Activated T-cell treated with anti-CD3 and anti-CD28 coated beads, Interleukin-2, amount 50 U/mL, for 48 hours (primary cell): ENCODE measurements around the gene HSP90AB1.

ENCODE experiments used
- DNase-seq, 2 experiments: peaks; one replicate each; pipeline ENCODE4 v3.0.0-alpha.2; 2020

Gene HSP90AB1

DNA sequence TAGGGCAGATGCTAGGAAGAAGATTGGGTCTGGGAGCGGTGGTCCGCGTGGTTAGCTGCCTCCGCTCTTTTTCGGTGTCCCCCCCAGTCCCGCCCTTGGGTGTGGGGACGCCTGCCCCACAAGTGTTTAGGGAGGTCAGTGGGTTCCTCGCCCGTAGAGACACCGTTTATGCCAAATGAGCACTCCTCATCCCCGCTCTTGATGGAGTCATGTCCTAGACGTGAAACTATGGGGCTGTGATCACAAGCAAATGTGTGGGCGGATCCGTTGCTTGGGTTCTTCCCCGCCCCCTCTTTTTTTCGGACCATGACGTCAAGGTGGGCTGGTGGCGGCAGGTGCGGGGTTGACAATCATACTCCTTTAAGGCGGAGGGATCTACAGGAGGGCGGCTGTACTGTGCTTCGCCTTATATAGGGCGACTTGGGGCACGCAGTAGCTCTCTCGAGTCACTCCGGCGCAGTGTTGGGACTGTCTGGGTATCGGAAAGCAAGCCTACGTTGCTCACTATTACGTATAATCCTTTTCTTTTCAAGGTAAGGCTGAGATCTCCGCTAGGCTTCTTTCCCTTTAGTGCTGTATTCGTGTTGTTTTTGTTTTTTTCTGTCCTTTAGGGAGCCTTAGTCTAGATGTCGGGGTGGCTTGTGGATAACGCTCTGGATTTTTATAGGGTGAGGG is at the start of gene HSP90AB1:
Gene HSP90AB1 (plus strand): TSS at position 439 of the 675 bp plus-strand sequence. CDS start 1,529 bp downstream, outside the sequence.
- peak; percentile 97 to 98 for DNase-seq

DNA sequence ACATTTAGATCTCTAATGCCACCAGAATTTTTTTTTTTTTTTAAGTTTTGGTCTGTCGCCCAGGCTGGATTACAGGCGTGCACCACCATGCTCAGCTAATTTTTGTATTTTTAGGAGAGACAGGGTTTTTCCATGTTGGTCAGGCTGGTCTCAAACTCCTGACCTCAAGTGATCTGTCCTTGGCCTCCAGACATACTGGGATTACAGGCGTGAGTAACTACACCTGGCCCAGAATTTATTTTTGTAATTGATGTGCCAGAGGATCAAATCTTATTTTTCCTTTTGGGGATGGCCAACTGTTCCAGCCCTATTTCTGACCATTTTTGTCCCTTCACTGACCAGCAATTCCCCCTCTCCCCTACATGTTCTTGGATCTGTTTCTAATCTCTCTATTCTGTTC is 48.2 kb upstream of the HSP90AB1 start:
- no peak for DNase-seq

DNA sequence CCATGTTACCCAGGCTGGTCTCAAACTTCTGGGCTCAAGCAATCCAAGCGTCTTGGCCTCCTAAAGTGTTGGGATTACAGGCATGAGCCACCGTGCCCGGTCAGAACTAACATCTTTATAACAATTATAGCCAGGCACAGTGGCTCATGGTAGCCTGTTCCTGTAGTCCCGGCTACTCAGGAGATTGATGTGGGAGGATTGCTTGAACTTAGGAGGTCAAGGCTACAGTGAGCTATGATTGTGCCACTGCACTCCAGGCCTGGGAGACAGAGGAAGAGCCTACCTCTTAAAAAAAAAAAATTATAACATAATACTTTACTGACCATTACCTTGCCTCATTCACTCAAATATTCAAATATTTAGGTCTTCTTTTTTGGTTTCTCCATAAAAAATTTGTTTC is 47.0 kb upstream of the HSP90AB1 start:
- no peak for DNase-seq

DNA sequence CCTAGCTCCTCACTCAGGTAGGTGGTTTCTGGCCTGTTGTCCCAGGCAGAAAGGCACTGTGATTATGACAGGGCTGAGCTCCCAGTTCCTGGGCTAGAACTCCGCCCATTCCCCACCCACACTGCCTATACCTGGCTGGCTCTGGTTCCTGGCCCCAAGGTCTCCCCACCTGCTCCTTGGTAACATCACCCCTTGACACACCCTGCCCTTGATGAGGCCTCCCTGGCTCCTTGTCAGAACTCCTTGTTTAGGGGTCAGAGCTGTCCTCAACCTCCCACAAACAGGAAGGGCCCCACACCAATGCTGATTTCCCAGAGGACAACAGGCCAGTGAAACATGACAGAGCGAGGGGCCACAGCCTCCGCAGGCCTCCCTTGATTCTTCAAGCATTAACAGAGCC is 45.7 kb upstream of the HSP90AB1 start:
- DNase-seq, result no peak

DNA sequence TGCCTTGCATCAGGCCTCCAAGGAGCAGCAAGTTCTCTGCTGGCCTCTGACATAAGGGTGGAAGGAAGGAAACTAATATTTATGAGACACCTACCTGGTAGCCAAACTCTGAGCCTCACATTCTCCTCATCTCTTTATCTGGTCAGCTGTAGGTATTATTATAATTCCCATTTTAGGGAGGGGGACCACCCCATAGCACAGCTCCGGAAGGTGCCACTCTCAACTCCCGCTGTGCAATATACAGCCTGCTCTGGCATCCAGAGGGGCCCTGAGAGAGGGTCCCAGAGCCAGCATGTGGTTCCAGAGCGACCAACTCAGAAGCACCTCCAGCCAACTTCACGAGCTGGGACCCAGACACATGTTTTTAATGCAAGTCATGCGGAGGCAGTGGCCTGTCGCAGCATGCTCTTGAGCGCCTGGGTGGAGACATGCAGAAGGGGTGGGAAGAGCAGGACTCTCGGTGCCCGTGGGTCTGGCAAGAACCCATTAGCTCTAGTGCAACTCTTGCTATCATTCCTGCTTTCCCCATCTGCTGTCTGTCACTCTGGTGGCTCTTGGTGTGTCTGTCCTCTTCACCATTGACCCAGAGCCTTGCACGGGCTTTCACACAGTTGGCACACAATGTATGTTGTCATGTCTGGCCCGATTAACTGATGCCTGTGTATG is 45.1 kb upstream of the HSP90AB1 start:
- no peak for DNase-seq

DNA sequence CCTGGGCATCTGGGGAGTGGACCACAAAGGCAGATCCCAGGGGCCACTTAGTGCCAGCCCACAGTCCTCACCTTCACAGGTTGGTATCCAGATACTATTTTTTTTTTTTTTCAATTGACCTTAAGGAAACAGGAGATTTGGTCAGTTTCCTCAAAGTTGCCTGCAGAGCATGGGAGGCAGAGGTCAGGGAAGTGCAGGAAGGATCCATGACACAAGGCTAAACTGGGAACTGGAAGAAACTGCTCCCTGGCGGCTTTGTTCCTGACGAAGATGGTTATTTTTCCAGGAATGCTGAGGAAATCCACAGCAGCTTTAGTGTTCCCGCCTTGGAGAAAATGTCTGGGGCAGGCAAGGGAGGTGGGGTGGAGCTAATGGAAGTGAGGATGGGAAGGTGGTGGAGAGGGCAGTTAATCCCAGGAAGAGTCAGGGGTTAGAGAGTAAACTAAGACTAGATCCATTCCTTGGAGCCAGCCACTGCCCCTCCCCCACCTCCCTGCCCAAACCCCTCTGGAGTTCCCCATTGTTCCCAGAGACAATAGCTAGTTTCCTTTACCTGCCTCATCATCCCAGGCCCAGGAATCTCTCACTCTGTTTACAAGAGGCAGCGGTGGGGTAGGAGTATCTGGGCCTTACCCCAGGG is 44.4 kb upstream of the HSP90AB1 start:
- no peak for DNase-seq

DNA sequence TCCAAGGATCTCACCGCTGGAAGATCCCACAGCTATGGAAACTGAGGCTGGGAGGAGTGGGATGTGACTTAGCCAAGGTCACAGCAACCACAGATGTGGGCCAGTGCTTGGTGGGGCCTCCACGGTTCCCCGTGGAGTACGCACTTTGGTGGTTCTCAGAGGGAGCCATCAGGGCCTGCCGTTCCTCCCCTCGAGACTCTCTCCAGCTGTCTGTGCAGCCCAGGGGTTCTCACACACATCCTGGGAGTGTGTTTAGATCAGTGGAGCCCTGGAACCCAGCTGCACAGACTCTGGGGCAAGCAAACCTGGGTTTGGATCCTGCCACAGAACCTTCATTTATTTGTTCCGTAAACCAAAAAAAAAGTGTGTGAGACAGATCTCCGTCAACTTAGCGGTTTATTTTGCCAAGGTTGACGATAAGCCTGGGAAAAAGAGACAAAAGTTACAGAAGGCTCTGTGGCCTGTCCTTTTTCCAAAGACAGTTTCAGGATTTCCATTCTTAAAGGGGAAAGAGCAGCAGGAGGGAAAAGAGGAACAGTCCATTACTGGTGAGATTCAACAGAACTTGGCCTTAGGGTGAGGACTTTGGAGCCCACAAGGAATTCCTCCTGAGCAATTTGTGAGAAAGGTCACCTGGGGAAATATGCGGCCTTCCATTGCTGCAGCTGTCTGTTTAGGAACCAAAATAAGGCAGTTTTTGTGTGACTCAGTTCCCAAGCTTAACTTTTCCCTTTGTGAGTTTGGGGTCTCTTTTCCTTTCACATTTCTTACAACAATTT is 43.7 kb upstream of the HSP90AB1 start:
- no peak for DNase-seq

DNA sequence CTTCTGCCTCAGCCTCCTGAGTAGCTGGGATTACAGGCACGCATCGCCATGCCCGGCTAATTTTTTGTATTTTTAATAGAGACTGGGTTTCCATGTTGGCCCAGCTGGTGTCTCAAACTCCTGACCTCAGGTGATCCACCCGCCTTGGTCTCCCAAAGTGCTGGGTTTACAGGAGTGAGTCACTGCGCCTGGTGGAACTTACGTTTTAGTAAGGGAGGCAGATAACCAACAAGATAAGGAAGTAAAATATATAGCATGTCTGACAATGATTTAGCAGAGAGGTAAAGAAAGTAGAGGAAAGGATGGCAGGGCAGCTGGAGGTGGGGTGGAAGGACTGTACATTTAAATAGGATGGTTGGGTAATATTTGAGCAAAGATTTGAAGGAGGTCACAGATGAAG is 42.9 kb upstream of the HSP90AB1 start:
- DNase-seq, result no peak

DNA sequence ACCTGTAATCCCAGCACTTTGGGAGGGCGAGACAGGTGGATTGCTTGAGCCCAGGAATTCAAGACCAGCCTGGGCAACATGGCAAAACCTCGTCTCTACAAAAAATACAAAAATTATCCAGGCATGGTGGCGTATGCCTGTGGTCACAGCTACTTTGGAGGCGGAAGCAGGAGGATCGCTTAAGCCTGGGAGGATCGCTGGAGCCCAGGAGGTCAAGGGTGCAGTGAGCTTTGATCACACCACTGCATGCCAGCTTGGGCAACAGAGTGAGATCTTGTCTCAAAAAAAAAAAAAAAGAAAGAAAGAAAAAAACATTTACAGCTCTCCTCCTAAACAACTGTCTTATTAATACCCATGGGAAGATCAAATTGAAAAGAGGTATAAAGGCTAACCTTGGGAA is 38.9 kb upstream of the HSP90AB1 start:
- no peak for DNase-seq

DNA sequence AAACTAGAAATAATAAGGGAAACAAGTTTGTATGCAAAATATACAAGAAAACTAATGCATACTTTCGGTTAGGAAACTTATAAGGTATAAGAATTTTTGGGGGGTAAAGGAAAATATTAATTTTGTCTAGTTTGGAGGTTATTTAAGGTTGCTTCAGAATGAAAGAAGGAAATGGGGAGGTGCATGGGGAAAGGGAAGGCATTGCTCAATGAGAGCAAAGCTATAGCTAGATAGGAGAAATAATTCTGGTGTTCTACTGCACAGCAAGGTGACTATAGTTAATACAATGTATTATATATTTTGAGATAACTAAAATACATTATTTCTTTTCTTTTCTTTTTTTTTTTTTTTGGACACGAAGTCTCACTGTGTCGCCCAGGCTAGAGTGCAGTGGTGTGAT is 35.6 kb upstream of the HSP90AB1 start:
- no peak for DNase-seq

DNA sequence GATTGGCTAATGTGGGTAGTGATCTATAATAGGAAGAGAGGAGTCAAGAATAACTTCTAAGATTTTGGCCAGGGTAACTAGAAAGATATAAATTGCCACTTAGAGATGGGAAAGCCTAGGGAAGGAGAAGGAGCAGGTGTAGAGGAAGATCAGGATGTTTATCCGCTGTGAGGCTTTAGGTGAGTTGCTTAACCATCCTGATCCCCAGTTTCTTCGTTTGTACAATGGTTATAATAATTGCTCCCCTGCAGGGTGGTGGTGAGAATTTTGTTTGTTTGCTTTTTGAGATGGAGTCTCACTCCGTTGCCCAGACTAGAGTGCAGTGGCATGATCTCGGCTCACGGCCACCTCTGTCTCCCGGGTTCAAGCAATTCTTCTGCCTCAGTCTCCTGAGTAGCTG is 32.6 kb upstream of the HSP90AB1 start:
- DNase-seq, result no peak

DNA sequence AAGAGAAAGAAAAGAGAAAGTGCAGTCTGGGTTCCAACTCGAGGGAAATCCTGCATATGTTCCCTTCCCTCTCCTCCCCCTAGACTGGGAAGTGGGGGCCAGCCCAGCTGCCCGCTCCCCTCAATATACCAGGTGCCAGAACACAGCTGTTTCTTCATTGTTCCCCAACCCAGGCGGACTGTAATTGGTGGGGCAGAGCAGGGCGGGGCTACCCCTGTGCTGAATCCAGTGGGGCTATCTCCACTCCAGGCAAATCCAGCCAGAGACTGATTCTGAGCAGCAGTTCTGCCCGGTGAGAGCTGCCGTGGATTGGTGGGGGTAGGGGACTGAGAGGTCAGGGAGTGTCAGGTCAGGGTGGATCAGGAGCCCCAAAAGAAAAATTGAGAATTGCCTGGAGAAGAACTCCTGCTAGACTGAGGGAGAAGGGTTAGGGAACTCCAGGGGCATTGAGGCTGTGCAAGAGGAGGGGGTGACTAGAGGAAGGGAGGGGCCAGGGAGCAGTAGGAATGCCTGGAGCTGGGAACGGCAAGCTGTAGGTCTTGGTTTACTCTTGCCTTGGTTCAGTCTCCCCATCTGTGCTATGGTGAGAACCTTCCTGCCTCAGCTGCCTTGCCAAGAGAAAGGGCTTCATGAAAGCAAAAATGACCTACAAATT is 30.1 kb upstream of the HSP90AB1 start, which contains the start of gene MYMX:
Gene MYMX (plus strand): TSS at position 250 of the 655 bp plus-strand sequence. CDS start 546 bp downstream, outside the sequence.
- no peak for DNase-seq

DNA sequence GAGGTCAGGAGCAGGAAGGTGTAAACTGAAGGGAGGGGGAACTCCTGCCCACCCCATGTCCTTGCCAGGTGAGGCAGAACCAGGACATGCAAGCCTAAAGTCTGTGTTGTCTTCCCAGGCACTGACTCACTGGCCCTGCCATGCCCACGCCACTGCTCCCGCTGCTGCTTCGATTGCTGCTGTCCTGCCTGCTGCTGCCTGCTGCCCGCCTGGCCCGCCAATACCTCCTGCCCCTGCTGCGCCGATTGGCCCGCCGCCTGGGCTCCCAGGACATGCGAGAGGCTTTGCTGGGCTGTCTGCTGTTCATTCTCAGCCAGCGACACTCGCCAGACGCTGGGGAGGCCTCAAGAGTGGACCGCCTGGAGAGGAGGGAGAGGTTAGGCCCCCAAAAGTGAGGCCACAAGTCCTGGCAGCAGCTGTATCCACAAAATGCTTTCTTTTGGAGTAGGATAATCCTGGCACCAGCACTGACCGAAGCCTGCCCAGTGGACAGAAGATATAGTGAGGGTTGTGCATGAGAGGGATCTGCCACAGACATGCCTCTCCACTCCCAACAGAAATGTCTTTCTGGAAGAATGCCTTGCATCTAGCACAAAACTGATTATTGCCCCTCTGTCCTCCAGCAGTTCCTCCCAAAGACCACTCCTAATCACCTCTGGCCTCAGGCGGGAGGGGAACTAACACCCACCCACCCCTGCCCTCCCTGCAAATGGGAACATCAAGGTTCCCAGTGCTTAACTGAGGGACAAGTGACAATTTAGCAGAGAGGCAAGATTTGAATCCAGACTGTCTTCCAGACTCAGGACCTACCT is 29.4 kb upstream of the HSP90AB1 start:
- DNase-seq, result no peak

DNA sequence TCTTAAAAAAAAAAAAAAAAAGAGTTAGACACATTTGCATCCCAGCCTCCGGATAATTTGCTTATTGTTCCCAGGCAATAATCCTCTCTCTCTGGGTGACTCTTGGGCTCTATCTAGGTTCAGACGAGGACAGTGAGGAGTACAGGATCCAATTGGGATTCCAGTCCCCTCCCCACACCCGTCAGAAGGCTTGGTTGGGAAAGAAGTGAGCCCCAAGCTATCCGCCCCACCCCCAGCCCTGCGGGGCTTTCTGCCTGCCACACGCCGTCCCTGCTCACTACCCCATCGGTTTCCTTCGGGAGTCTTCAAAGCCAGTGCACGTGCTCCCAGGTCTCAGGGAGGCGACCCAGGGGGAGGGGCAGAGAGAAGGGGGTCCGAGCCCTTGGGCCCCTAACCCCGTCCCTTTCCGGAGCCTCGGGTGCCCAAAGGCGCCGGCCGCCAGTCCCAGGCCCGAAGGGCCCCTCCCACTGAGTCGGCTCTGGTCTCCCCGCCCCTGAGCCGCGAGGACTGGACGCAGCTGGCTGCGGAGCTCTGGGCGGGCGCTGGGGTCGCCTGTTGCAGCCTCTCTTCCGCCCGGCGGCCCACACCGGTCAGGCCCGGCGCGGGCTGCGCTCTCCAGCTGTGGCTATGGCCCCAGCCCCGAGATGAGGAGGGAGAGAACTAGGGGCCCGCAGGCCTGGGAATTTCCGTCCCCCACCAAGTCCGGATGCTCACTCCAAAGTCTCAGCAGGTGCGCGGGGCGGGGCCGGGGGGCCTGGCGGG is 27.7 kb upstream of the HSP90AB1 start:
- DNase-seq, result peak; percentile 42 to 62

DNA sequence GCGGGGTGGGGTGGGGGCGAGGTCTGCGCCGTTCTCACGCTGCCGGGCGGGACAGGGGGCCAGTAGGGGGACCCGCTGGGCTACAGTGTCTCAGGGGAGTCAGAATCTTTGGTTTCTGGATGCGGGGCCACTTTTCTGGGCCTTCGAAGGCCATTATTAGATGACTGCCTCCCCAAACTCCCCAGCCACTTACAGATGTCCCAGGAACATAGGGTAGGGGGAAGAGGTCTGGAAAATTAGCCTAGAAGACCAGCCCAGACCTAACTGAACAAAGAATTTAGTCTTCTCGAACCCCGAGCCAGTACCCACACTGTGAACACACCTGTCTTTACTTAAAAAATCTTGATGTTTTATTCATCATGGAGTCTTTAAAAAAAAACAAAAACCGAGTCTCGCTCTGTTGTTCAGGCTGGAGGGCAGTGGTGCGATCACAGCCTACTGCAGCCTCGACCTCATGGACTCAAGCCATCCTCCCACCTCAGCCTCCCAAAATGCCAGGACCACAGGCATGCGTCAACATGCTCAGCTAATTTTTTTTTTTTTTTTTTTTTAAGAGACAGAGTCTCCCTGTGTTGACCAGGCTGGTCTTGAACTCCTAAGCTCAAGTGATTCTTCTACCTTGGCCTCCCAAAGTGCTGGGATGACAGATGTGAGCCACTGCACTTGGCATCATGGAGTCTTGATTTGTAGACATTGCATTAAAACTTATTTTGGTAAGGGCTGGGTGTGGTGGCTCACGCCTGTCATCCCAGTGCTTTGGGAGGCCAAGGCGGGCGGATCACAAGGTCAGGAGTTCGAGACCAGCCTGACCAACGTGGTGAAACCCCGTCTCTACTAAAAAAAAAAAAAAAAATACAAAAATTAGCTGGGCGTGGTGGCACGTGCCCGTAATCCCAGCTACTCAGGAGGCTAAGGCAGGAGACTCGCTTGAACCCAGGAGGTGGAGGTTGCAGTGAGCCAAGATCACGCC is 26.8 kb upstream of the HSP90AB1 start:
- DNase-seq, result no peak

DNA sequence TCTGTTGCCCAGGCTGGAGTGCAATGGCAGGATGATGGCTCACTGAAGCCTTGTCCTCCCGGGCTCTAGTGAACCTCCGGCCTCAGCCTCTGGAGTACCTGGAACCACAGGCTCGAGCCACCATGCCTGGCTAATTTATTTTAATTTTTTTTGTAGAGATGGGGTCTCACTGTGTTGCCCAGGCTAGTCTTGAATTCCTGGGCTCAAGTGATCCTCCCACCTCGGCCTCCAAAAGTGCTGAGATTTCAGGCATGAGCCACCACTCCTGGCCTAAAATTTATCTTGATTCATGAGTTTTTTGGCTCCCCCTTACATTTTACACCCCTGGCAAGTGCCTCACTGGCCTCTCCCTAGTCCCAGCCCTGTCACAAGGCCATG is 26.0 kb upstream of the HSP90AB1 start:
- DNase-seq, result no peak

DNA sequence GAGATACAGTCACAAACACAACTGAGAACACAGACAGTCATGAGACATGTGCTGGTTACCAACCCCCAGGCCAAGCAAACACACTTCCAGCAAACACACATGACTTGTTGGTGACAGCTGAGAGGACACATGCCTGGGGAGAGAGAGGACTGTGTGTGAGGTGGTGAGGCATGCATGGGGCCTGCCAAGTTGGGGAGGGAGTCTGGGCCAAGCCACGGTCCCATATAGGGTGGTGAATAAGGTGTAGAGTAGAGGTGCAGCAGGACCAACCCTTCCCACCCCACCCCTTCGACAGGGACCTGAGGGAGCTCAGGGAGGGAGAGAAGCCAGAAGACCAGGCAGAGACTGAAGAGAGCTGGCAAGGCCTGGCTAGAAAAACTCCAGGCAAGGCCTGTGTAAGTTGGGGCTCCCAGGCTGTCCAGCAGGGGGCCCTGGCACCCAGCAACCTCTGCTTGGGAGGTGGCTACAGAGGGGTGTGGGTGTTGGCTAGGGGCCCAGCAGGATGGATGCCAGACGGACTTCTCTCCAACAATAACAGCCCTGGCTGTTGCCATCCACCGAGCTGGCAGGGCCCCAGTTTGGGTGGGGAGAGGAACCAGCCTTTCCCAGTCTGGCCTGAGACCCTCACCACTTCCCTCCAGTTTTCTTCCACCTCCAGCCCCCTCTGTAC is 25.5 kb upstream of the HSP90AB1 start:
- DNase-seq, result peak; percentile 84 to 86

DNA sequence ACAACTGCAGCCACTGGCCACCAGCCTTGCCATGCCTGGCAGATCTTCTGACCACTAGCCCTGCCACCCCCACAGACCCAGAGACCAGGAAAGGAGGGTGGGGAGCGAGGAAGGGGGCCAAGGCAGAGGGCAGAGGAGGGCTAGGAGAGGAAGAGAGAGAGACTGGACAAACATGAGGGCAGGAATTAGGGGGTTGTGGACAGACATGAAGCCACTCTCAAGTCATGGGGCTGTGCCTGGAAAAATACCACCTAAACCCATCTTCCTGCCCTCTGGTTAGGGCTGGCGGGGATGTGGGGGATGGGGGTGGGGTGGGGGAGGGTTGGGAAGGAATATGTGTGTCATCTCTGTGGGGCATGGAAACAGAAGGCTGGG is 25.0 kb upstream of the HSP90AB1 start:
- DNase-seq, result no peak
